HT1080 (cell line): ENCODE measurements around the gene PRKAA1. TPM values are rescaled to one million over a fixed set of nuclear protein-coding genes. Genes with fewer than 3 reads are reported as not detected.
"Not testable (repeated sequence)": the region's sequence is repeated elsewhere in the genome, so short reads cannot be mapped to it uniquely, and the experiment has no call there.

Source experiments
- DNase-seq: peaks from one replicate; pipeline ENCODE4 v3.0.0-alpha.2; 2015; ENCODE audit warnings: low read depth
- total RNA-seq: library from RNA; depleted of rRNA; stranded (reverse); fragments of >200 nt; shearing (Covaris generic); gene quantifications from 2 replicates; pipeline ENCODE4 v1.2.3, GENCODE V29; 2014

PRKAA1 gene
- total RNA-seq, 1 experiment from 2014 or later, result 63.8 TPM

DNA sequence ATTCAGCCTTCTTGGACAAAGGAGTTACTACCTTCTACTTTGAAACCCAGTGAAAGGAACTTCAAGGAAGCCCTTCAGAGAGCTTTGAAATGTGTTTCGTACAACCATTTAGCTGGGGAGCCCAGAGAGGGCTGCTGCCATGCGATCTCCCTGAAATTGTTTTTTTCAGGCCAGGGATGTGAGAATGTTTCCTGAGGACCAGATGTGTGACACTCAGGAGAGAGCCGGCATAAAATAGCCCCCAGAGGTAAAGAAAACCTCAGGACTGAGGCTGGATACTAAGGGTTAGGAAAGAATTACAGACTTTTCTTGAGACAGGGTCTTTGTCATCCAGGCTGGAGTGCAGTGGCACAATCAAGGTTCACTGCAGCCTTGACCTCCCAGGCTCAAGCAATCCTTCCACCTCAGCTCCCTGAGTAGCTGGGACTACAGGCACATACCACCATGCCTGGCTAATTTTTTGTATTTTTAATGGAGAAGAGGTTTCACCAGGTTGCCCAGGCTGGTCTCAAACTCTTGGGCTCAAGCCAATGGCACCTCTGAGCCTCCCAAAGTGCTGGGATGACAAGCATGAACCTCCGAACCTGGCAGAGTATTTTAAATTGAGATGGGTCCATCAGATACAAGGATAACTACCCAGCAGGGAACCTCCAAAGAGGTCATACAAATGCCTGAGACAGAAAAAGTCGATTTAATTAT lies 28.5 kb upstream of the PRKAA1 start:
- no peak for DNase-seq

GRCh38 chr5:40825461-40826043 lies 27.4 kb upstream of the PRKAA1 start:
- DNase-seq, result not testable (repeated sequence)

DNA sequence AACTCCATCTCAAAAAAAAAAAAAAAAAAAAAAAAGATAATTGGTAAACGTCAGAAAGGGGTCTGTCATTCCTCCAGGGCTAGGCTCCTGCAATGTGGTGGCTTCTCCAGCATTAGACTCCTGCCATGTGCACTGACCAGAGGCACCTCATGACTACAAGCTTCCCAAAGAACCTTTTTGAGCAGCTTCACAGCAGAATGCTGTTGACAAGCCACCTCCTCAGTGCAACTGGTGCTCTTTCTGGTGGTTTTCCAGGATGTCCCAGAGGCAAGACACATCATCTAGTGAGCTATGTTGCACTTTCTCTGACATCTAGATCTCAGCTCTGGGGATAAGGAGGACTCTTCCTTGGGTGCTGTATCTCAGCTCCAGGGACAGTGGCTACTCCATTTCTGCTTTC lies 25.3 kb upstream of the PRKAA1 start:
- no peak for DNase-seq

DNA sequence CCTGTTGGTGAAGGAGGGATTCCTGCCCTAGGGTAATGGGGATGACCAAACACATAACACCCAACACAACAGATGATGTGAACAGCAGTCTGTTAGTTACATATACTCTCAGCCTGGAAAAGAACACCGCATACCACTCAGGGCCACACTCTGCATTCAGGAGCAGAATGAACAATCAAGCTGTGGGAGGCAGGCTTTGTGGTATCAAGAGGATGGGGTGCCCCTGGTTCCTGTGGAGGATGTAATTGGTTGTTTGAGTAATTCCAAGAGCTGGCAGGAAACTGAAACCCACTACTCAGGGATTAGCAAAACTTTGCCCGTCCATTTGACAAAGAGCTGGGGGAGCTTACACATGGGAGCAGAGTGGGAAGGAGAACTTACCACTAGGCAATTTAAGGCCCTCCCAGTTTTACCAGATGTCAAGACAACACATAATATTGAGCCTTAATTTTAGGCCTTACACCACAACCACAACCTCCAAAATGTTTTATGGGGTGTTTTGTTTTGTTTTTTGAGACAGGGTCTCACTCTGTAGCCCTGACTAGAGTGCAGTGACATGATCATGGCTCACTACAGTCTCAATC lies 15.6 kb upstream of the PRKAA1 start:
- no peak for DNase-seq

GRCh38 chr5:40812125-40812524 lies 14.0 kb upstream of the PRKAA1 start:
- DNase-seq, result no peak

- no peak for DNase-seq
These were observed 3.8 kb upstream of the PRKAA1 start for GRCh38 chr5:40801771-40802562.

GRCh38 chr5:40799258-40799657 lies 1.1 kb upstream of the PRKAA1 start:
- no peak for DNase-seq

DNA sequence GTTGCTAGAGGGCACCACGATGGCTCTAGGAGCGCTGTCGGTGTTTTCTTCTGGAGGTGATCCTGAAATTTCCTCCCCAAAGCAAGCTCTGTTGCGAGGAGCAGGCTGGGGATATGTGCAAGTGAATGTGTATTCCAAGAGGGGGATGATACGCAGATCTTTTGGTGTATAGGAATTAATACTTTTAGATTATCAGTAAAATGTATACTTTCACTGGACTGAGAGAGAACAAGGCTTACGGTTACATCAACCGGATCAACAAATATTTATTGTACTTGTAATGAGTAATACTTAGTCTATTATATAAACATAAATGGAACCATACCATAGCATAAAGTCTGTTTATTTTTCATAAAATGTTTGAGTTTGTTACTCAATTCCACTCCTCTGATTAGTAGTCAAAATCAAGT lies 632 bp upstream of the PRKAA1 start:
- DNase-seq, result peak; percentile 67

DNA sequence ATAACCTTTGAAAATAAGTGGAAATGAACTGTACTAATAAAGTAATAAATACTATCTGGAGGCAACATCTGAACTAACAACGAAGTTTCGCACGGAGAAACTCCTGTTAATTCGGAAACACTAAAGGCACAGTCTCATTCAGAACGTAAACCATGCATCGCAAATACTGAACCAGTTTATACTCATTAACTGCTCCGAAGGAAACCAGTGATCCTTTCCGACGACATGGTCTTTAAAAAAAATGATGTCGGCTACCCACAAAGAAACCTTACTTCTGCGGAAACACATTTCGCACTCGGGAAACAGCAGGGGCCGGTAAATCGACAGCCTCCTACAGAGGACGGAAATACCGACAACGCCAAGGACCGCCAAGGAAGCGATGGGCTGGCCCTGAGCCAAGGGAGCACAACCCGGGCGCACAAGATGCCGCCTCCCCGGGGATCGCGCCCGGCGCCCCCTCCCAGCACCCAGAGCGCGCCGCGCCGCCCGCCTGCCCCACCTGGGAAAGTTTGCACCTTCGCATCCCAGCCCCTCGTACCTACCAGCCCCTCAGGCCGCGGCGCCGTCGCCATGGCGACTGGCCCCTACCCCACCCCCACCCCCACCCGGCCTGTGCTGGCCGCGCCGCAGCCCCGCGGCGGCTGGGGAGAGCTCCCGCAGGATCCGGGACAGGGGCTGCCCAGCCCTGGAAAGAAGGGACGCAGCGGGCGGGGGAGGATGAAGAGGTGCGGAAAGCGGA lies 732 bp downstream of the PRKAA1 start:
- DNase-seq, result peak; percentile 74

DNA sequence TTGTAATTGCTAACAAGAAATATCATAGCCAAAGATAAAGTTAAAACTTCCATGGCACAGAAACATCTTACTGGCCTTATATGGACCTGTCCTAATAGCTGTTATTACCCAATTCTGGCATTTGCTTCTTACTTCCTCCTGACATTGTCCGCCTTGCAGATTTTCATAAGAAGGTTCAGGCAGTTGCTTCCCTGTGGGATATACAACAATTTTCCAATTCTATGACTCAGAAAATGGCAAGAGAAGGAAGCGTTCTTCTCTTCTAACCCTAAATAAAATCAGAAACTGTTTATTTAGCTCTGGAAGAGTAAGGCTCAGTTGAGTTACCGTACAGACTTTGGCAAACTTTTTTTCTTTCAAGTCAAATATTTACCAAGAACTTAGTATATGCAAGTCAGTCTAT lies 1.7 kb downstream of the PRKAA1 start:
- DNase-seq, result no peak

DNA sequence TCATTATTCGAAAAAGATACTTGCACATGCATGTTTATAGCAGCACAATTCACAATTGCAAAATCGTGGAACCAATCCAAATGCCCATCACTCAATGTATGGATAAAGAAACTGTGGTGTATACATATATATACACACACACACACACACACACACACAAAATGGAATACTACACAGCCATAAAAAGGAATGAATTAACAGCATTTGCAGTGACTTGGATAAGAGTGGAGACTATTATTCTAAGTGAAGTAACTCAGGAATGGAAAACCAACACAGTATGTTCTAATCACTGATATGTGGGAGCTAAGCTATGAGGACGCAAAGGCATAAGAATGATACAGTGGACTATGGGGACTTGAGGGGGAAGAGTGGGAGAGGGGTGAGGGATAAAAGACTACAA lies 3.3 kb downstream of the PRKAA1 start:
- DNase-seq, result not testable (repeated sequence)

GRCh38 chr5:40794340-40794739 lies 3.8 kb downstream of the PRKAA1 start:
- DNase-seq, result not testable (repeated sequence)

DNA sequence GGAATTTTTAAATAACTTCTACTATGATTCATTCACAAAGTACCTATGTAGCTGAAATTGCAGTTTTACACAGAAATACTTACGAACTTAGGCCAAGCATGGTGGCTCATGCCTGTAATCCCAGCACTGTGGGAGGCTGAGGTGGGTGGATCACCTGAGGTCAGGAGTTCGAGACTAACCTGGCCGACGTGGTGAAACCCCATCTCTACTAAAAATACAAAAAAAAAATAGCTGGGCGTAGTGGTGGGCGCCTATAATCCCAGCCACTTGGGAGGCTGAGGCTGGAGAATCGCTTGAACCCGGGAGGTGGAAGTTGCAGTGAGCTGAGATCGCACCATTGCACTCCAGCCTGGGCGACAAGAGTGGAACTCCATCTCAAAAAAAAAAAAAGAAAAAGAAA lies 5.5 kb downstream of the PRKAA1 start:
- not testable (repeated sequence) for DNase-seq

DNA sequence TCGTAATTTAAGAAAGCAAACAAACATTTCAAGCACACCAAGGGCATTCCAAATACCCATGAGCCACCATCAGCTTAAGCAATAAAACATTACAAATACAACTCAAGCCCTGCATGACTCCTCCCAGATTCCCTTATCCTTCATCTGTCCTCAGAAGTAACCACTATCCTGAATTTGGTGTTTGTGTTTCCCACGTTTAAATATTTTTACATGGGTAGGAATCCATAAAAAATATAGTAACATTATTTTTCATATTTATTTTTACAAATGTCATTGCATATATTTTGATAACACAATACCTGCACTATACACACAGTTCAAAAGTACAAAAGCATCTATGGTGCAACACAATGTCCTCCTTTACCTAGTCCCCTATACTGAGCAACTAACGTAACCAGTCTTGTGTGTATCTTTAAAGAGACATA lies 6.4 kb downstream of the PRKAA1 start:
- no peak for DNase-seq

DNA sequence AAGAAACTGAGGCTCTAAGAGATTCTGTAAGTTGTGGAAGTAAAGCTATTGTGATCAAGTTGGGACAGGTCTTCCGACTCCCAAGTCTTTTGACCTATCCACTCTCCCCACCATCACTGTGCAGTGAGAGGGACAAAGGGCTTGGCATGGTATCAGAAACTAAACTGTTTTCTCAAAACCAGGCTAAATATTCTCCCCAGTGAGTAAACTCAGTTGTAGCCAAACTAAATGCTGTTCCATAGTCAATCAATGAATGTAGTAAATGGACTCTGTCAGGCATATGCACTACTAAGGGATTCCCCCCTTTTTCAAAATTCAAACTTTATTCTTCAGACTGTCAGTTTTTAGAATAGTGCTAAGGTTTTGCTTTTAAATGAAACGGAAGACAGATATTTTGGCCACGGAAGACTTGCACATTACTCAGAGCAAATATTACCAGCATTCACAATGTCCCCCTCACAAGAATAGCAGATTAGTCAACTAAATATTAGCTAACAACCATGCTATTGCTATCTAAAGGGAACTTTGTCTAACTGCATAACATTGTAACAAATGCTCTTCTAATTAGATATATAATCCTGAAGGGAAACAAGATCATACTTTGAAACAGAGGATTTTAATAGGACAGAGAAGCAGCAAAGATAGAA lies 7.1 kb downstream of the PRKAA1 start:
- DNase-seq, result no peak

- not testable (repeated sequence) for DNase-seq
These were observed 9.2 kb downstream of the PRKAA1 start for GRCh38 chr5:40788941-40789340.

DNA sequence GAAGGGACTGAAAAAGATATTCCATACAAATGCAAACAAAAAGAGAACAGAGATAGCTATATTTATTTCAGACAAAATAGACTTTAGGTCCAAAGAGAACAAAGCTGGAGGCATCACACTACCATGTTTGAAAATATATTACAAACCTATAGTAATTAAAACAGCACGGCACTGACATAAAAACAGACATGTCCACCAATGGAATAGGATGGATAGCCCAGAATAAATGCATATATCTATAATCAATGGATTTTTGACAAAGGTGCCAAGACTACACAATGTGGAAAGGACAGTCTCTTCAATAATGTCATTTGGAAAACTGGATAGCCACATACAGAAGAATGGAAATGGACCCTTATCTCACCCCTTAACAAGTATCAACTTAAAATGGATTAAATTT lies 10.2 kb downstream of the PRKAA1 start:
- no peak for DNase-seq

- not testable (repeated sequence) for DNase-seq
These were observed 11.5 kb downstream of the PRKAA1 start for GRCh38 chr5:40786664-40787063.

DNA sequence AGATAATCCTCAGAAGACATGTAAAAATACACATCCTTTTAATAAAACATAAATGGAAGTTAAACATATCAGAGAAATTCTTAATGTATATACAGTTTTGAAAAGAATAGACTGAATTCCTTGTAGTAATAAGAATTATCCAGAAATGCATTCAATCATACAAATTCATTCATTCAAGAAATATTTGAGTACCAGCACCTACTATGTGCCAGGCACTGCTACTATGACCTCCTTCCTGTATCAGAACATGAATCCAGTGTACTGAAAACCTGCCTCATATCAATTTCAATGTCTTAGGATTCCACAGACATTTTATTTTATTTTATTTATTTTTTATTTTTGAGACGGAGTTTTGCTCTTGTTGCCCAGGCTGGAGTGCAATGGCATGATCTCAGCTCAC lies 13.3 kb downstream of the PRKAA1 start:
- DNase-seq, result no peak

DNA sequence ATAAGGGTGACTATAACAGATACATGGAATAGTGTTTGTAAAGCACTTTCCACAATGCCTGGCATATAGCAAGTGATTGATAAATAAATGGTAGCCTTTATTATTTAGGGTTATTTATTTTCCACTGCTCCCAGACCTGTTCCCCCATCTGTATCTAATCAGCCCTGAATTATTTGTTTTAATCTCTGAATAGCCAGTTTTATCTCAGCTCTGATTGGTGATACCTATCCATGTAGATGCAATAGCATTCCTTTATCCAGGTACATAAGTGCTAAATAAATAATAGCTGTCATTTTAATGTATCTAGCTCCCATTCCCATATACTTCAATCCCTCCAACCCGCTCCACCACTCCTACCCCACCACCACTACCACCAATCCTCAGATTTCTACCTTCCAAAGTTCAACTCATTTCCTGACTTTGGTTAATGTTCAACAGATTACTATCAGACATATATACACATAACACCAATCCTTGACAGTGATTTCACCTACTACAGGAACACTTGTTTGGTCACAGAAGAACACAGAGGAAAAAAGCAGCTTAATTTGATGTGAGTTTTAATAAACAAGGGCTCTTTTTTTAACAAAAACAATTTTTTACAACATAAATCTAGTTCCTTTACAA lies 14.0 kb downstream of the PRKAA1 start:
- DNase-seq, result no peak
